ENCODE measurements around the gene IP6K3. TPM values are rescaled to one million over a fixed set of nuclear protein-coding genes. Genes with fewer than 3 reads are reported as not detected.

IP6K3 gene
- total RNA-seq, 1 donor, result 6.0 TPM

- no peak overlapping the region for H3K4me3 ChIP-seq (ENCODE audit: low read depth, low read length)
- TF ChIP-seq CTCF (IDR thresholded peaks at IDR 0.05; ENCODE audit: insufficient read depth, low read depth, low read length), result no peak
- DNase-seq (ENCODE audit: low read depth), result no peak
Observed at GRCh38 chr6:33742092-33742491, 4.6 kb downstream of the IP6K3 start.

GRCh38 chr6:33740794-33741193 is 5.9 kb downstream of the IP6K3 start:
- H3K4me3 ChIP-seq (ENCODE audit: low read depth, low read length), result no peak overlapping the region
- no peak for DNase-seq (ENCODE audit: low read depth)
- no peak for TF ChIP-seq CTCF (IDR thresholded peaks at IDR 0.05; ENCODE audit: insufficient read depth, low read depth, low read length)

- no peak for TF ChIP-seq CTCF (IDR thresholded peaks at IDR 0.05; ENCODE audit: insufficient read depth, low read depth, low read length)
- H3K4me3 ChIP-seq (ENCODE audit: low read depth, low read length), result no peak overlapping the region
- DNase-seq (ENCODE audit: low read depth), result peak; percentile 16
Observed at GRCh38 chr6:33740204-33740608, 6.5 kb downstream of the IP6K3 start.

- no peak for TF ChIP-seq CTCF (IDR thresholded peaks at IDR 0.05; ENCODE audit: insufficient read depth, low read depth, low read length)
- no peak overlapping the region for H3K4me3 ChIP-seq (ENCODE audit: low read depth, low read length)
- no peak for DNase-seq (ENCODE audit: low read depth)
Observed at GRCh38 chr6:33739571-33739970, 7.1 kb downstream of the IP6K3 start.

GRCh38 chr6:33738879-33739278 is 7.8 kb downstream of the IP6K3 start:
- no peak for DNase-seq (ENCODE audit: low read depth)

GRCh38 chr6:33738153-33738552 is 8.6 kb downstream of the IP6K3 start:
- H3K4me3 ChIP-seq (ENCODE audit: low read depth, low read length), result no peak overlapping the region
- no peak for DNase-seq (ENCODE audit: low read depth)
- TF ChIP-seq CTCF (IDR thresholded peaks at IDR 0.05; ENCODE audit: insufficient read depth, low read depth, low read length), result no peak

More at GRCh38 chr6:33738879-33739278, 7.8 kb downstream of the IP6K3 start:
- H3K4me3 ChIP-seq (ENCODE audit: low read depth, low read length), result no peak overlapping the region
- TF ChIP-seq CTCF (IDR thresholded peaks at IDR 0.05; ENCODE audit: insufficient read depth, low read depth, low read length), result no peak

GRCh38 chr6:33737267-33738026 is 9.3 kb downstream of the IP6K3 start:
- no peak overlapping the region for H3K4me3 ChIP-seq (ENCODE audit: low read depth, low read length)
- TF ChIP-seq CTCF (IDR thresholded peaks at IDR 0.05; ENCODE audit: insufficient read depth, low read depth, low read length), result no peak
- DNase-seq (ENCODE audit: low read depth), result no peak

All from fibroblast of villous mesenchyme (primary cell).